Measurements from ENCODE around the gene REPIN1.

GRCh38 chr7:150358433-150358832 lies 10.2 kb upstream of the REPIN1 start:
- no peak for TF ChIP-seq EZH2 (IDR thresholded peaks at IDR 0.05; ENCODE audit: low read depth)
- no peak for TF ChIP-seq CTCF (conservative IDR thresholded peaks at IDR 0.05)

Data from PC-9 (cell line).